Dendritic cell treated with granulocyte-macrophage colony-stimulating factor and Interleukin-4, amounts not matched to agents 40 ng/mL and 50 ng/mL, for 4 days (primary cell): ENCODE results near the gene AAK1.
"Not testable (repeated sequence)": the region's sequence is repeated elsewhere in the genome, so short reads cannot be mapped to it uniquely, and the experiment has no call there.

ENCODE experiments used
- H3K27ac Mint-ChIP-seq: one replicate; pipeline ENCODE4 v1.8.0; 2022; ENCODE audit warnings: mild to moderate bottlenecking, mixed read lengths
- H3K27me3 Mint-ChIP-seq: one replicate; pipeline ENCODE4 v1.8.0; 2022; ENCODE audit warnings: mild to moderate bottlenecking, mixed read lengths
- H3K36me3 Mint-ChIP-seq: one replicate; pipeline ENCODE4 v1.8.0; 2022; ENCODE audit warnings: low read depth, mixed read lengths
- H3K4me1 Mint-ChIP-seq: one replicate; pipeline ENCODE4 v1.8.0; 2022; ENCODE audit warnings: low read depth, mixed read lengths
- H3K4me3 Mint-ChIP-seq: one replicate; pipeline ENCODE4 v1.8.0; 2022; ENCODE audit warnings: mild to moderate bottlenecking, moderate library complexity, mixed read lengths
- H3K9me3 Mint-ChIP-seq: one replicate; pipeline ENCODE4 v1.8.0; 2022; ENCODE audit warnings: mixed read lengths
- intact Hi-C: fragments of 100-400 bp; cut with micrococcal nuclease; formaldehyde crosslinking; loops from one replicate; pipeline ENCODE4 v1.15.0; 2022

AAK1 gene

DNA sequence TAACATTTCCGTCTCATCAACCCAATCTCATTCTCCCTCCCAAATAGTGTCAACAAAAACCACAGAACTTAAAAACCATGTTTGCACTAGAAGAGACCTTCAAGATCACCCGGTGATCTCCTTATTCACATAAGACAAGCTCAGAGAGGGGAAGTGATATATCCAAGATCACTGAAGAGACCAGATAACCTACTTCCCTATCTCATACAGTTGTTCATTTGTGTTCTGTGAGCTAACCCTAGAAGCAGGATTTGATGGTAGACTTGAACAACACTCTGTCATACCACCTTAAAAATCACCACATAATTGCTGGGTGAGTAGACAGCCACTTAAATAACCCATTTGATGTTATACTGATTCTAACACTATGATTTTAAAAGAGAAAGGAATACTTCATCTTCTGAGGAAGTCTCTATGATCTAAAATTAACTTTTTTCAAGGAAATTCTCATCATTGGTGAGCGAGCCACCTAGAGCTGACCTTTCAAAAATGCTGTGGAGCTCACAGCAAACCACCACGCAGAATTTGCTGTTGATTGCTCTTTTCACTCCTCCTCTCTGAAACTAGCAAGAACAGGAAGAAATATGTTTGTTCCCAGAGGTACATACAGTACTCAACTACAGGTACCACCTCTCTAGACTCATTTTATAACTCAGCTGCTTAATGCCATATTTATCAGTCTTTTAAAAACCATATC, 15.1 kb downstream of the AAK1 start:
- Mint-ChIP-seq H3K9me3 (no peaks in the 10 kb centered on the region), H3K27ac (no peak overlapping the region), H3K4me1 (peaks cover 29% of the 10 kb centered on the region), H3K36me3 (peaks cover under 1% of the 10 kb centered on the region), H3K4me3 (peak overlapping the region; percentile 7), H3K27me3 (no peaks in the 10 kb centered on the region)
- intact Hi-C loops = no loop called here

DNA sequence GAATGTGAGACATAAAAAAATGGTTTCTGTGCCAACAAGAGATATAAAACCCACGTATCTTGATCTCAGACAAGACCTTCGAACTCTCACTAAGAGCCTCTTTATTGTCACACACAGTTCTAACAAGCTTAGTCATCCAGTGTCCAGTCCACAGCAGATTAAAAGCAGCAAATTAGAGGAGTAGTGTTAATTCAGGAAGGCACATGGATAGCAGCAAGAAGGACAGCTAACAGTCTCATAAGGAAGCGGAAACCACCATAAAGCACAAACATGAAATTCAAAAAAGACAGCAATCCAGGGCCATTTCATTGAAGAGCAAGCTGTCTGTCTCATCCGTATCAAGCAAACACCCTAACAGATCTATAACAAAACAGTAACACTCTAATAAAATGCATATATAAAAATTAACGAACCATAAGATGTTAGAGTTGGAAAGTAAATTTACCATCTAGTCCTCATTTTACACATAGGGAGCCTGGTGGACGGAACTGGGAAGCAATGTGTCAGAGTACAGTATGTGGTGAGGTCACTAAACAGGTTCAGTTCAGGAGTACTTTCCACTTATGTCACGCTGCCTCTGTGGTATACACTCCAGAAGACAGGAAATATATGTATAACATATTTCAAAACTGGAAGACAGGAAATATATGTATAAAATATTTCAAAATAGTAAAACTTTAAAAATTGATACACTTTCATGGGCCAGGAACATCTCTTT, 18.3 kb downstream of the AAK1 start:
- H3K9me3 Mint-ChIP-seq = no peaks in the 10 kb centered on the region
- H3K27me3 Mint-ChIP-seq = no peaks in the 10 kb centered on the region
- peaks cover 9% of the 10 kb centered on the region for H3K36me3 Mint-ChIP-seq
- H3K4me3 Mint-ChIP-seq = no peak overlapping the region
- intact Hi-C loops = no loop called here
- no peak overlapping the region for H3K27ac Mint-ChIP-seq
- H3K4me1 Mint-ChIP-seq = peaks cover 19% of the 10 kb centered on the region

DNA sequence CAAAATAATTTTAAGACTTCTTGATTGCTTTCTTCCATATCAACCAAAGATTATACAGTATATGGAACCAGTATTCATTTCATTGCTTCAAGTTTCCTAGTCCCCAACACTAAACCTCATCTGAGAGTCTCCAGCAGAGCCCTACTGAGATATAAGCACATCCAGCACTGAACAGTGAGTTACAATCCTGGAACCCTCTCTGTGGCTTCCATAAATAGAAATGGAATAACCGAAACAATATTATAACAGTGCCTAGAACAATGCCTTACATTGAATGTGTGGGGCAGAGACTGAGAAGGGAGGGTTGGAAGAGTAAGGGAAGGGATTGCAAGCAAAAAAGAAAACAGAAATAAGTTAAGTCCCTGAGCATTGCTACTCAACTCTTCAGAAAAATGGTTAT, 18.9 kb downstream of the AAK1 start:
- no peaks in the 10 kb centered on the region for H3K9me3 Mint-ChIP-seq
- no peak overlapping the region for H3K4me3 Mint-ChIP-seq
- H3K4me1 Mint-ChIP-seq = peaks cover 19% of the 10 kb centered on the region
- no peaks in the 10 kb centered on the region for H3K27me3 Mint-ChIP-seq
- no peak overlapping the region for H3K27ac Mint-ChIP-seq
- intact Hi-C loops = no loop called here
- H3K36me3 Mint-ChIP-seq = peaks cover 9% of the 10 kb centered on the region

- Mint-ChIP-seq H3K4me1 (peaks cover 19% of the 10 kb centered on the region), H3K27me3 (no peaks in the 10 kb centered on the region), H3K27ac (no peak overlapping the region), H3K9me3 (no peaks in the 10 kb centered on the region), H3K4me3 (no peak overlapping the region), H3K36me3 (peaks cover 9% of the 10 kb centered on the region)
- intact Hi-C loops = no loop called here
Observed at GRCh38 chr2:69624131-69624530, 19.4 kb downstream of the AAK1 start.

DNA sequence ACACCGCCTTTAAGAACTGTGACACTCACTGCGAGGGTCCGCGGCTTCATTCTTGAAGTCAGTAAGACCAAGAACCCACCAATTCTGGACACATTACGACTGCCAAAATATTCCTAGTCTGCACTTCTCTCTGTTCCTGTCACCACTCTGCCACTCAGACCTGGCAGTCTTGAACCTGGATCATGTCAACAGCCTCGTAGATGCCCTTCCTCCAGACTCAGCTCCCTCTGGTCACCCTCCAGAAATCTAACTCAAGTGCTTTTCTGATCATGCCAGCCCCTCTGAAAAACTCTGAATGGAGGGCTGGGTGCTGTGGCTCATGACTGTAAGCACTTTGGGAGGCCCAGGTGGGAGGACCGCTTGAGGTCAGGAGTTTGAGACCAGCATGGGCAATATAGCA, 20.3 kb downstream of the AAK1 start:
- Mint-ChIP-seq H3K4me3 (no peak overlapping the region), H3K4me1 (peaks cover 19% of the 10 kb centered on the region), H3K36me3 (peaks cover 9% of the 10 kb centered on the region), H3K27me3 (no peaks in the 10 kb centered on the region), H3K27ac (no peak overlapping the region), H3K9me3 (no peaks in the 10 kb centered on the region)
- intact Hi-C loops = no loop called here

DNA sequence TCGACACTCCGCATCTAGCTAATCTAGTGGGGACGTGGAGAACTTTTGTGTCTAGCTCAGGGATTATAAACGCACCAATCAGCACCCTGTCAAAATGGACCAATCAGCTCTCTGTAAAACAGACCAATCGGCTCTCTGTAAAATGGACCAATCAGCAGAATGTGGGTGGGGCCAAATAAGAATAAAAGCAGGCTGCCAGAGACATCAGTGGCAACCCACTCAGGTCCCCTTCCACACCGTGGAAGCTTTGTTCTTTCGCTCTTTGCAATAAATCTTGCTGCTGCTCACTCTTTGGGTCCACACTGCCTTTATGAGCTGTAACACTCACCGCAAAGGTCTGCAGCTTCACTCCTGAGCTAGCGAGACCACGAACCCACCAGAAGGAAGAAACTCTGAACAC, 20.7 kb downstream of the AAK1 start:
- peaks cover 19% of the 10 kb centered on the region for H3K4me1 Mint-ChIP-seq
- H3K36me3 Mint-ChIP-seq, H3K4me3 Mint-ChIP-seq, intact Hi-C loops, H3K9me3 Mint-ChIP-seq, H3K27ac Mint-ChIP-seq, H3K27me3 Mint-ChIP-seq: not testable (repeated sequence)

GRCh38 chr2:69622017-69622540, 21.5 kb downstream of the AAK1 start:
- H3K36me3 Mint-ChIP-seq, H3K27me3 Mint-ChIP-seq, intact Hi-C loops, H3K27ac Mint-ChIP-seq, H3K4me3 Mint-ChIP-seq, H3K9me3 Mint-ChIP-seq: not testable (repeated sequence)
- peaks cover 19% of the 10 kb centered on the region for H3K4me1 Mint-ChIP-seq

- Mint-ChIP-seq H3K9me3 (no peaks in the 10 kb centered on the region), H3K27ac (no peak overlapping the region), H3K27me3 (no peaks in the 10 kb centered on the region), H3K4me1 (peaks cover 24% of the 10 kb centered on the region), H3K4me3 (no peak overlapping the region), H3K36me3 (peaks cover 9% of the 10 kb centered on the region)
- intact Hi-C loops = no loop called here
Observed at GRCh38 chr2:69621440-69621839, 22.1 kb downstream of the AAK1 start.

- intact Hi-C loops = no loop called here
- H3K36me3 Mint-ChIP-seq = peaks cover 9% of the 10 kb centered on the region
- no peak overlapping the region for H3K4me3 Mint-ChIP-seq
- no peak overlapping the region for H3K27ac Mint-ChIP-seq
- H3K4me1 Mint-ChIP-seq = peaks cover 25% of the 10 kb centered on the region
- H3K27me3 Mint-ChIP-seq = no peaks in the 10 kb centered on the region
- no peaks in the 10 kb centered on the region for H3K9me3 Mint-ChIP-seq
Observed at GRCh38 chr2:69620870-69621269, 22.7 kb downstream of the AAK1 start.

- no peaks in the 10 kb centered on the region for H3K9me3 Mint-ChIP-seq
- H3K4me3 Mint-ChIP-seq = no peak overlapping the region
- no peak overlapping the region for H3K27ac Mint-ChIP-seq
- H3K36me3 Mint-ChIP-seq = peaks cover 9% of the 10 kb centered on the region
- intact Hi-C loops = no loop called here
- peaks cover 25% of the 10 kb centered on the region for H3K4me1 Mint-ChIP-seq
- H3K27me3 Mint-ChIP-seq = no peaks in the 10 kb centered on the region
Observed at GRCh38 chr2:69619725-69620124, 23.8 kb downstream of the AAK1 start.

- Mint-ChIP-seq H3K9me3 (no peaks in the 10 kb centered on the region), H3K27me3 (no peaks in the 10 kb centered on the region), H3K4me1 (peaks cover 17% of the 10 kb centered on the region), H3K36me3 (peaks cover 15% of the 10 kb centered on the region), H3K27ac (no peak overlapping the region), H3K4me3 (no peak overlapping the region)
- intact Hi-C loops = no loop called here
Observed at GRCh38 chr2:69618362-69618761, 25.2 kb downstream of the AAK1 start.

DNA sequence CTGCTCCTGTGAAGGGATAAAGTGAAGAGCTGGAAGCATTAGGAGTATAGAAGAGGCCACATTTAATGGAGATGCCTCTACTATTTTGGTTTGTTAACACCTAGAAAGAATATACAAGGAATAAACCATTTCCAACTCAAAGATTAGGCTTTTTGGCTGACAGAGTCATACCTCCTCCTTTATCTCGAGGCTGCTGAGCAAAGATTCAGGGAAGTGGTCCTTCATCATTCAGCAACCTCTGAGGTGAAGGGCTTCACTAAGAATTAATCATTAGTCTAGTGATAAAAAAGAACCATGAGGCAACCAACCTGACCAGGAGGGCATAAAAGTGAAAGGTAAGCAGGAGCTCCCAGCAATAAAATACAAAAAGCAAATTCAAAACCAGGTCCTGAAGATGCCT, 25.8 kb downstream of the AAK1 start:
- H3K4me1 Mint-ChIP-seq = peaks cover 14% of the 10 kb centered on the region
- H3K9me3 Mint-ChIP-seq = no peaks in the 10 kb centered on the region
- no peak overlapping the region for H3K27ac Mint-ChIP-seq
- intact Hi-C loops = no loop called here
- H3K27me3 Mint-ChIP-seq = no peaks in the 10 kb centered on the region
- H3K36me3 Mint-ChIP-seq = peaks cover 9% of the 10 kb centered on the region
- no peak overlapping the region for H3K4me3 Mint-ChIP-seq

GRCh38 chr2:69616755-69617154, 26.8 kb downstream of the AAK1 start:
- Mint-ChIP-seq H3K4me1 (peaks cover 17% of the 10 kb centered on the region), H3K36me3 (peaks cover 8% of the 10 kb centered on the region), H3K27ac (no peak overlapping the region), H3K27me3 (no peaks in the 10 kb centered on the region), H3K9me3 (no peaks in the 10 kb centered on the region), H3K4me3 (no peak overlapping the region)
- intact Hi-C loops = no loop called here

- H3K27ac Mint-ChIP-seq = no peak overlapping the region
- H3K4me1 Mint-ChIP-seq = peaks cover 17% of the 10 kb centered on the region
- peaks cover 13% of the 10 kb centered on the region for H3K36me3 Mint-ChIP-seq
- no peaks in the 10 kb centered on the region for H3K27me3 Mint-ChIP-seq
- no peak overlapping the region for H3K4me3 Mint-ChIP-seq
- H3K9me3 Mint-ChIP-seq = no peaks in the 10 kb centered on the region
- intact Hi-C loops = no loop called here
Observed at GRCh38 chr2:69615969-69616368, 27.6 kb downstream of the AAK1 start.
